Fibroblast of skin of back (primary cell): Measurements from ENCODE around the gene LRG1. TPM values are rescaled to one million over a fixed set of nuclear protein-coding genes. Genes with fewer than 3 reads are reported as not detected.

Source experiments
- DNase-seq: peaks from one replicate; pipeline ENCODE4 v3.0.0-alpha.2; 2013
- polyA plus RNA-seq, 2 experiments: library from polyadenylated mRNA; unstranded; fragments of 120-200 nt; gene quantifications; one replicate each; pipeline ENCODE4 v1.2.1, GENCODE V29; 2013; ENCODE audit not compliant: insufficient read length in 2 of 2

The LRG1 gene
- polyA plus RNA-seq (2013, experiment 1 of 2; ENCODE audit: insufficient read length), result not detected
- polyA plus RNA-seq (2013, experiment 2 of 2; ENCODE audit: insufficient read length), result 0.04 TPM

- no peak for DNase-seq
Observed at GRCh38 chr19:4539693-4540581, at the start of gene LRG1. LRG1 (minus strand) TSS chr19:4540036; CDS start chr19:4540013, 23 bp downstream.

- no peak for DNase-seq
Observed at GRCh38 chr19:4588291-4588761, 48.5 kb upstream of the LRG1 start.

GRCh38 chr19:4587527-4587926 lies 47.7 kb upstream of the LRG1 start:
- DNase-seq, result no peak

DNA sequence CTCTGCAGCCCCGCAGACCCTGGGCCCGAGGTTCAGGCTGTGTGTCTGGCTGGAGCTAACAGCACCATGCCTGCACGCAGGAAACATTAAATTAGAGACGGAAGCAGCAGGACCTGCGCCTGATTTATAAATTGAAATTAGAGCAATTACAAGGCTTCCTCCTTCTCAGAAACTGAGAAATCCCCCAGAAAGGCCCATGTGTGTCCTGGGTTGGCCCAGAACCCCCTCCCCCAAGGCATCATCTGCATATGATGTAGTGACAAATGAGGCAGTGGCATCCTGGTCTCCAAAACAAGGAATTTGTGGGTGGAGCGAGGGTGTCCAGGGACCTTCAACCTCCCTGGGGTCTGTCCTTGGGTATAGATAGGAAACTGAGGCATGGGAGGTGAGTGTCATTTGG lies 46.9 kb upstream of the LRG1 start:
- DNase-seq, result no peak

DNA sequence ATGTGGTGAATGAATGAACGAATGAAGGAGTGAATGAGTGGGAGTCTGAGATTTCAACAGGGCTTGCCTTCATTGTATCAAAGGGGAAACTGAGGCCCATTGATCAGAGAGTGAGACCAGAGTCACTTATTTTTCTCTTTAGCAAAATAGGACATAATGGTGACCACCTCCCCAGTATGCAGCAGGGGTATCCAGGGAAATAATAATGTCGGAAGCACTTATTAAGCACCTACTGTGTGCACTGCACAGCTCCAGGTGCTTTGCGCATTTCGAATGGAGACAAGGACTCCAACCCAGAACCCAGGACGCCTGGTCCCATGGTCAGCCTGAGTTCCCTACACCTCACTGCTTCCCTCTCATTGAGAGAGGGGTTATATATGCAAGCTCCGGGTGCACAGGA lies 46.4 kb upstream of the LRG1 start:
- no peak for DNase-seq

DNA sequence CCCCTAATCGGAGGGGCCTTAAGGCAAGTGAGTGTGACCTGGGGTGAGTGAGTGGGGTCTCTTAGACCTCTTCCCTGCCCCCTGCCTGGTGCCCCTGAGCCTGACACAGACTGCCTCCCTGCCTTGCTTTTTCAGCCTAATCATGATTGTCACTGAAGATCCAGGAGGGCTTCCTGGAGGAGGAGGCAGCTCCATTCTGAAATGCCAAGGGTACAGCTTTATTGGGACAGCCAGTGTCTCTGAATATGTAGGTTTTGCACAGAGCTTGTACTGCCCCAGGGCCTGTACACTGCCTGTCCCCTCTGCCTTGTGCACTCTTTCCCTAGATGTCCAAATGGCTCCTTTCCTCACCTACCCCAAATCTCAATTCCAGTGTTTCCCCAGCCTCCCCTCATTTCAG lies 45.7 kb upstream of the LRG1 start:
- DNase-seq, result no peak

- DNase-seq, result no peak
Observed at GRCh38 chr19:4584670-4585460, 45.0 kb upstream of the LRG1 start.

DNA sequence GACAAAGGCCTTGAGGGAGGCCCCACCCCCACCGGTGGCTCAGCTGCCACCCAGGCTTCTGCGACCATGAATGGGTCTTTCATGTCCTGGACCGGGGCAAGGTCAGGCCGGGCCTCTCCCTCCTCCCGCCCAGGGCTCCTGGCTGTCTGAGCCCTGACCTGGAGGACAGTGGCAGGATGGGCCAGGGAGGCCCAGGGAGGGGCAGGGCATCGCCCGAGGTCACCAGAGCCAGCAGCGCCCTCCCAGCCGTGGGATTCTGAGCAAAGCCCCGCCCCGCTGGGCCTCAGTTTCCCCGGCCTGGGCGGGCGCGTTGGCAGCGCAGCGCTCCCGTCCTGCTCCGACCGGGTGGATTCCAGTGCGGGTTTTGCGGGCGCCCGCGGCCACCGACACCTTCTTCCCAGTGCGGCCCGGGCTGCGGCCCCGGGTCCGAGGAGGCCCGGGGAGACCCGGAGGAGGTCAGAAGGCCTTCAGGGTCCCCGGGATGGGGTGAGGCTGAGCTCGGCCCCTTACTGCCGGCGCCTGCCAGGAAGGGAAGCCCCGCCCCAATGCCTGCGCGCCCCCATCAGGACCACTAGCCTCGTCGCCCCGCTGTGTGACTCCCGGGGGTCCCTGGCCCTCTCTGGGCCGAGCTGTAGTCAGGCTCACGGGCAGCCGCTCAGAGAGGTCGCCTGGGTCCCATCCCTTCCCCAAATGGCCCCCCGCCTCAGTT lies 44.3 kb upstream of the LRG1 start:
- DNase-seq, result peak; percentile 32

DNA sequence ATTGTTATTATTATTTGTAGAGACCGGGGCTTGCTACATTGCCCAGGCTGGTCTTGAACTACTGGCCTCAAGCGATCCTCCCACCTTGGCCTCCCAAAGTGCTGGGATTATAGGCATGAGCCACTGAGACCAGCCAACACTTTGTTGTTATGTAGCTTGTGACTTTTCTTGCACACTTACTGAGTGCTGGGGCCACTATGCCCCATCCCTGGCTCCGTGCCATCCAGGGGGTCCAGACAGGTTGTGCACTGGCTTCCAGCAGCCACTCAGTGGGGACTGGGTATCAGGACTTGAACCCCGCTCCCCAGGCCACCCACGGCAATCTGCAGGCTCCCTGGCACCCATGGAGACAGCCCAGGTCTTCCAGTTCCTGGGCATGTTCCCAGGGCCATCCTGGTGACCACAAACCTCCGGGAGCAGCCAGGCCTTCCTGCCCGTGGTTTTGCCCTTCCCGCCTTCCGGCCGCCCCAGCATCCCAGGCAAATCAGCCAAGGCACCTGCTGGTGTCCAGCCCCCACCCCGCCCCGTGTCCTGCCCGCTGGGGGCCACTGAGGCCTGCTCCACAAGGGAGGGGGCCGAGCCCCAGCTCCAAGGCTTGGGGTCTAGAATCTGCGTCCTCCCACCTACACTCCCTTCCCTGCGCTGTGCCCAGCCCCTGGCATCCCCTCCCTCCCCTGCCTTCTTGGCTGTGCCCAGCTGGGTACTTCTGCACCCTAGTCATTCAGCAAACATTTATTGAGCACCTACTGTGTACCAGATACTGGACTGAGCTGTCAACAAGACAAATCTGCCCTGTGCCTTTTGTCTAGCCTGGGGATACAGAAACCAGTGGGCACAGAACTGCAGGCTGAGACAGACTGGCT lies 43.4 kb upstream of the LRG1 start:
- DNase-seq, result no peak

- DNase-seq, result no peak
Observed at GRCh38 chr19:4581666-4582553, 42.1 kb upstream of the LRG1 start.

- DNase-seq, result no peak
Observed at GRCh38 chr19:4580961-4581665, 41.3 kb upstream of the LRG1 start.

DNA sequence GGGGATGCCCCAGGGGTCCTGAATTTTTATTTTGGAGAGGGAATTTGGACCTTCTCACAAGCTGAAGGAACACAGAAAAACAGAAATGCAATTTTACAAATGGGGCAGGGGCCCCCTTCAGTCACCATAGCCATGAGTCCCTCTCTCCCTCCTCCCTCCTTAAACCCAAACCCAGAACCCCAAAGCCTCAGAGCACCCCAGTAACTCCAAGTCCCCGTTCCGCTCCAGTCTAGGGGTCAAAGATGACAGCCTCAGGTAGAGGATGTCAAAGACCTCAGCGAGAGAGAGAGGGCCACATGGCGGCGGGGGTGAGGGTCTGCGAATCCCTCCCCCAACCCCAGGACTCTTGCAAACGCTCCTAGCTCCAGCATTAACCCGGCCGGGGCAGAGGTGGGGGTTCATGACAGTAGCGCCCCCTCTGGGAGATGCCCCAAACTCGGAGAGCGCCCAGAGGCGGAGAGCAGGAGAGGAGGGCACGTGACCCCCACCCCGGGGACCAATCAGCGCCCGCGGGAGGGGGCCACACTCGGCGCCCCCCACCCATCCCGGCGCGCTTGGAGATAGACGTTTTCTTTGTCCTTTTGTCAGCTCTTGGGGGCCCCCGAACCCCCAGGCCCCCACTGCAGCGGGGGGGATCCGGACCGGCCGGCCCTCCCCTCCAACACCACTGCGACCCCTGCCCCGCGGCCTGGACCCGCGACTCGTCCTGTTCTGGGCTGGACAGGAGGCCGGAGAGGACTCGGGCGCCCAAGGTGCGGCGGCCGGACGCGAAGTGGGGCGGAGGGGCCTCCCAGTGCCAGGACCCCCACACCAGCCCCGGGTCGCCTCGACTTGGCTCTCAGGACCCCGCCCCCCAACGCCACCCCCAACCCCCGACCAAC lies 40.4 kb upstream of the LRG1 start:
- DNase-seq, result no peak

DNA sequence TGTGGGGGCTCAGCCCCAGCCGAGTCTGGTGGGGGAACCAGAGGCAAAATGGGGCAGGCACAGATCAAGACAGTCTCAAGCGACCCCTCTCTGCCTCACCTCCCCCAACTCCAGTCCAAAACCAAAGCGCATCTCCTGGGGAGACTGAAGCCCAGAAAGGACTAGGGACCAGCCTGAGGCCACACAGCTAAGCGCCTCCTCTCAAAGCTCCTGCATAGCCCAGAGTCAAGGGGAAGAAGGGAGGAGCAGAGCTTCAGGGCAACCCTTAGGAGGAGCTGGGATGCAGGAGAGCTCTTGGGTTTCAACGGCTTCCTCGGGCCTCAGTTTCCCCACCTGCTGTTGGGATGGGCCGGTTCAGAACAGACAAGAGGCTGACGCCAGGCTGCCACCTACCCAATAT lies 39.6 kb upstream of the LRG1 start:
- DNase-seq, result no peak

DNA sequence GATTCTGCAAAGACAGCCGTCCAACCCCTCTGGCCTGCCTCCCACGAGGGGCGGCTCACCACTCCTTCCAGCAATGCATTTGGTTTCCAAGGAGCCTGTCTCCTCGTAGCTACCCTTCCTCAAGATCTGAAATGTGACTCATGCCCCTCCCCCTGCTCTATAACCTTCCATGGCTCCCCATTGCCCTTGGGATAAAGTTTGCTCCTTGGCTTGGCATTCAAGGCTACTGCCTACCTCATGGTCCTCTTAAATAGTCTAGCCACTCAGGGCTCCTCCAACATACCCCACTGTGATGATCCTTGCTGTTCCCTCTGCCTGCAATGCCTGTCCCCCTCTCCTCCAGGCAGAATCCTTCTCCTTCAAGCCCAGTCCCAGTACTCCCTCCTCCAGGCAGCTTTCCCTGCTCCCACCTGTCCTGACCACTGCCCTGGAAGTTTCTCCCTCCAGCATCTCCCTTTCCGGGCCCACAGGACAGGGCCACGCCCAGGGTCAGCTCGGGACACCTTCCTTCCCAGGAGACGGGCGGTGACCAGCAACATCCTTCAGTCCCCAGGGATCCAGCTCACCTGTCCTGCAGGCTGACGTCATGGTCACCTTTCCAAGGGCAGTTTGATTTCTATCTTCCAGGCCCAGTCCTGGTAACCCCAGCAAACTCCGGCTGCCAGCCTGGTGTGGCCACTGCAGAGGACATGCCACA lies 38.9 kb upstream of the LRG1 start:
- no peak for DNase-seq

DNA sequence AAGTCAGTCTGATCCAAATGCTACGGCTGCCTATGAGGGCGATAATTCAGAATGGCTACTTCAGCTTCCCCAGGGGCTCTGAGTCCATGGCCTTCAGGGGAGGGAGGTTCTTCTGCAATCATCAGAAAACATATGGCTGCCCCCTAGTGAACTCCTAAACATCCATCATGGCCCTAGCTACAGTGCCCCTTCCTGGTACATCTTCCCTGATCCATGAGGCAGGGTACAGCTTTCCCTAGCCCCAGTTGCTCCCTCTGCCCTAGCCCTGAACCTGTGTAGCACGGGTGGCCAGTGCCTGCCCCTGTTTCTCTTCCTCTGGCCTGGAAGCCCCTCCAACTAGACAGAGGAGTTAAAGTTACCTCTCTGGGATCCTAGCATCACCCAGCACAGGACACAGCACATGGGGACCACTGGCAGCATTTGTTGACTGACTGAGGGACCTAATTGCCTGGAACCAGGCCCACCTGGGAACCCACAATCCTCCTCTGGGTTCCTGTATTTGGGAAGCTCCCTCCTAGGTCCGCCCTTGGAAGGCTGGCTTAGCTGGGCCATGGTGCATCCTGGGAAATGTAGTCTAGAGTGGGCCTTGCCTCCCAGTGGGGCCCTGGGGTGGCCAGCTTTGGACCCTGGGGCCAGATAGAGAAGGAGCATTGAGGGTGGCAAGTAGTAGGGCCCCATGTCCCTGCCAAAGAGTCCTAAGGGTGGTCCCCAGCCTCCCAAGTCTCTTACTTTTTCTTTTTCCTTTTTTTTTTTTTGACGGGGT lies 37.4 kb upstream of the LRG1 start:
- DNase-seq, result no peak

DNA sequence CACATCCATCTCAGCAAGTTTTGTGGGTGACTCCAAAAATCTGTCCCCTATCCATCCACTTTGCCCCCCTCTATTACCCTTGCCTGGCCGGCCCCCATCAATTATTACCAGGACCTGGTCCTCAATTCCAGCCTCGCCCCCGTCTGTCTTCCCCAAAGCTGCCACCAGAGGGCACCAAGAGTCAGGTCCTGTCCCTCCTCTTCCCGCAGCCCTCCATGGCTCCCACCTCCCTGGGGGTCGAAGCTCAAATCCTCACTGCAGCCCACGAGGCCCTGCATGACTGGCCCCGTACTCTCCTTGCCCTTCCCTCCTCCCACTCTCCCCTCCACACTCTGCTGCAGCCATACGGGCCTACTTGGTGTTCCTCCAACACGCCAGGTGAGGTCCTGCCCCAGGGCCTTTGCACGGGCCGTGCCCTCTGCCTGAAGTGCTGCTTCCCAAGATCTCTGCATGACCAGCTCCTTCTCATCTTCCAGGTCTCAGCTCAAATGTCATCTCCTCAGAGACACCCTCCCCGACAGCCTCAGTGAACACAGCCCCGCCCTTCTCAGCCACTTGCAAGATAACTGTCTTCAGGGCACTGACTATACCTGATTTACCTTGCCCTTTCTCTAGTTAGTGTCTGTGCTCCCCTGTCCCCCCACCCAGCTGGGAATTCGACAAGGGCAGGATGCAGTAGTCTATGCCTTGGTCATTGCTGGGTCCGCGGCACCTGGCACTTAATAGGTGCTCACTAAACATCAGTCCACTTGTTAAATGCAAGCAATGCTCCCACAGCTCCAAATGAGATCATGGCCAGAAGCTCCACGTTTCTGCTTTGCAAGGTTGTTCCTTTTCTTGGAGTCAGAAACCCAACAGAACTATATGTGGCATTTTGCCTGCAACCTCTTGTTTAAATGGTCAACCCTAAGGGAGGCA lies 36.4 kb upstream of the LRG1 start:
- peak; percentile 66 for DNase-seq
